Lower leg skin (tissue), 4 donors: Measurements from ENCODE around the gene MAD1L1. TPM values are rescaled to one million over a fixed set of nuclear protein-coding genes. Genes with fewer than 3 reads are reported as not detected.

ENCODE experiments used
- DNase-seq, 2 donors: peaks; one replicate each; pipeline ENCODE4 v3.0.0-alpha.2; 2019; ENCODE audit warnings: low spot score in 2 of 2
- H3K4me3 ChIP-seq: fragments of 200-600 bp; sonication (generic); 2 replicates; pipeline ENCODE4 v1.5.1; 2017; ENCODE audit warnings: mild to moderate bottlenecking, low read depth; ENCODE audit not compliant: poor library complexity, severe bottlenecking
- CTCF ChIP-seq, 3 donors: fragments of 450-650 bp; IDR thresholded peaks; one replicate each; pipeline ENCODE4 v1.5.1; 2016; ENCODE audit warnings: antibody characterized with exemption in 3 of 3, mild to moderate bottlenecking in 3 of 3, moderate library complexity in 2 of 3
- POLR2A ChIP-seq, 2 donors: fragments of 450-650 bp; IDR thresholded peaks; one replicate each; pipeline ENCODE4 v1.6.1; 2016 to 2017; ENCODE audit warnings: antibody characterized with exemption in 2 of 2, mild to moderate bottlenecking in 1 of 2, moderate library complexity in 1 of 2
- WGBS, 2 donors: methylation state at CpG; one replicate each; pipeline ENCODE4 v1.1.5; 2018; 5-methylcytosine and 5-hydroxymethylcytosine counted together
- intact Hi-C: fragments of 100-400 bp; cut with DNase I; formaldehyde crosslinking; loops from one replicate; pipeline ENCODE4 v1.15.0; 2023; ENCODE audit warnings: low total_unique reads
- total RNA-seq, 4 donors: library from RNA; depleted of rRNA; stranded (reverse); fragments of >200 nt; gene quantifications; one replicate each; pipeline ENCODE4 v1.1.0, GENCODE V29; 2016

The MAD1L1 gene
- total RNA-seq, 4 donors from 2014 or later: 37.7 to 77.8 (median 59.4) TPM

GRCh38 chr7:2263176-2263575 is 30.4 kb upstream of the MAD1L1 start:
- no peak for TF ChIP-seq POLR2A (IDR thresholded peaks at IDR 0.05)
- no peak for TF ChIP-seq CTCF (IDR thresholded peaks at IDR 0.05)
- intact Hi-C loops: no loop called here
- WGBS, 2 donors: 91 to 97% methylated on average over 14 to 16 of the region's 18 CpGs
- no peak overlapping the region for H3K4me3 ChIP-seq
- no peak for DNase-seq

GRCh38 chr7:2261611-2262010 is 28.9 kb upstream of the MAD1L1 start:
- intact Hi-C loops: no loop called here
- no peak for TF ChIP-seq CTCF (IDR thresholded peaks at IDR 0.05)
- no peak for TF ChIP-seq POLR2A (IDR thresholded peaks at IDR 0.05)

GRCh38 chr7:2260820-2261219 is 28.1 kb upstream of the MAD1L1 start:
- intact Hi-C loops: no loop called here
- TF ChIP-seq CTCF (IDR thresholded peaks at IDR 0.05): no peak
- TF ChIP-seq POLR2A (IDR thresholded peaks at IDR 0.05): no peak
- peak in 1 of 2 donors; percentile 84 for DNase-seq
- WGBS, 2 donors: 73 to 84% methylated on average over 5 of the region's 5 CpGs
- no peak overlapping the region for H3K4me3 ChIP-seq

More at GRCh38 chr7:2261611-2262010, 28.9 kb upstream of the MAD1L1 start:
- no peak overlapping the region for H3K4me3 ChIP-seq
- WGBS, 2 donors: 79 to 92% methylated on average over 14 of the region's 14 CpGs
- no peak for DNase-seq

- no peak for DNase-seq
- no peak overlapping the region for H3K4me3 ChIP-seq
- intact Hi-C loops: no loop called here
- no peak for TF ChIP-seq CTCF (IDR thresholded peaks at IDR 0.05)
- no peak for TF ChIP-seq POLR2A (IDR thresholded peaks at IDR 0.05)
- 69 to 80% methylated on average over 6 to 9 of the region's 9 CpGs for WGBS, 2 donors
Observed at GRCh38 chr7:2259480-2259879, 26.7 kb upstream of the MAD1L1 start.

GRCh38 chr7:2258661-2259365 is 26.1 kb upstream of the MAD1L1 start:
- intact Hi-C loops: no loop called here
- no peak overlapping the region for H3K4me3 ChIP-seq
- no peak for TF ChIP-seq CTCF (IDR thresholded peaks at IDR 0.05)
- TF ChIP-seq POLR2A (IDR thresholded peaks at IDR 0.05): no peak
- 91 to 92% methylated on average over 19 to 32 of the region's 34 CpGs for WGBS, 2 donors
- DNase-seq: no peak

- 95 to 96% methylated on average over 17 of the region's 17 CpGs for WGBS, 2 donors
- H3K4me3 ChIP-seq: no peak overlapping the region
- TF ChIP-seq CTCF (IDR thresholded peaks at IDR 0.05): no peak
- TF ChIP-seq POLR2A (IDR thresholded peaks at IDR 0.05): no peak
- no peak for DNase-seq
- intact Hi-C loops: no loop called here
Observed at GRCh38 chr7:2257651-2258050, 24.9 kb upstream of the MAD1L1 start.
